Neural cell (in vitro differentiated cells): ENCODE data around the gene ANAPC1. TPM values are rescaled to one million over a fixed set of nuclear protein-coding genes. Genes with fewer than 3 reads are reported as not detected.

Experiments
- H2AFZ ChIP-seq: fragments of 200-600, 300-800 bp; sonication (generic), shearing (Covaris generic); 2 replicates; pipeline ENCODE4 v1.6.0; 2014; ENCODE audit warnings: low read depth, mild to moderate bottlenecking, antibody characterized with exemption, low read length, moderate library complexity
- H3F3A ChIP-seq: fragments of 200-600 bp; shearing (Covaris generic); 2 replicates; pipeline ENCODE4 v1.6.1; 2016; ENCODE audit warnings: mild to moderate bottlenecking, moderate library complexity, mixed read lengths, antibody characterized with exemption, low read length; ENCODE audit not compliant: insufficient read depth, poor library complexity, severe bottlenecking
- H3K27ac ChIP-seq: fragments of 200-600, 300-800 bp; sonication (generic), shearing (Covaris generic); 2 replicates; pipeline ENCODE4 v1.5.1; 2014; ENCODE audit warnings: mild to moderate bottlenecking, low read length, moderate library complexity
- H3K27me3 ChIP-seq: fragments of 300-800, 200-600 bp; sonication (generic), shearing (Covaris generic); 2 replicates; pipeline ENCODE4 v1.6.0; 2014; ENCODE audit warnings: mild to moderate bottlenecking, low read depth, low read length, moderate library complexity; ENCODE audit not compliant: insufficient read depth
- H3K36me3 ChIP-seq: fragments of 300-800, 200-600 bp; sonication (generic), shearing (Covaris generic); 2 replicates; pipeline ENCODE4 v1.5.1; 2014; ENCODE audit warnings: mild to moderate bottlenecking, antibody characterized with exemption, low read length, moderate library complexity; ENCODE audit not compliant: insufficient read depth
- H3K4me2 ChIP-seq: fragments of 300-800, 200-600 bp; sonication (generic), shearing (Covaris generic); 2 replicates; pipeline ENCODE4 v1.6.0; 2014; ENCODE audit warnings: mild to moderate bottlenecking, low read length
- H3K4me3 ChIP-seq: fragments of 300-800, 200-600 bp; sonication (generic), shearing (Covaris generic); 2 replicates; pipeline ENCODE4 v1.5.1; 2014; ENCODE audit warnings: mild to moderate bottlenecking, low read length, moderate library complexity
- H3K79me2 ChIP-seq: fragments of 200-600 bp; shearing (Covaris generic); replicated peaks from 2 replicates; pipeline ENCODE4 v1.6.0; 2014; ENCODE audit warnings: mild to moderate bottlenecking, low read length, moderate library complexity; ENCODE audit not compliant: insufficient read depth
- H3K9ac ChIP-seq: fragments of 300-800, 200-600 bp; sonication (generic), shearing (Covaris generic); 2 replicates; pipeline ENCODE4 v1.6.1; 2016; ENCODE audit warnings: mild to moderate bottlenecking, low read length, mixed read lengths
- H3K9me2 ChIP-seq: fragments of 200-600 bp; shearing (Covaris generic); 2 replicates; pipeline ENCODE4 v1.6.1; 2016; ENCODE audit warnings: mild to moderate bottlenecking, low read length, mixed read lengths; ENCODE audit not compliant: insufficient read depth
- H3K9me3 ChIP-seq: fragments of 200-600, 300-800 bp; sonication (generic), shearing (Covaris generic); 2 replicates; pipeline ENCODE4 v1.6.1; 2016; ENCODE audit warnings: mild to moderate bottlenecking, mixed run types, low read length, moderate library complexity, mixed read lengths
- H4K20me1 ChIP-seq: fragments of 200-600 bp; shearing (Covaris generic); 2 replicates; pipeline ENCODE4 v1.6.1; 2016; ENCODE audit warnings: mild to moderate bottlenecking, mixed run types; ENCODE audit not compliant: insufficient read depth
- CTCF ChIP-seq: fragments of 450-650 bp; IDR thresholded peaks from 2 replicates; pipeline ENCODE4 v1.5.1; 2014; ENCODE audit warnings: antibody characterized with exemption, mild to moderate bottlenecking, moderate library complexity; ENCODE audit not compliant: poor library complexity, severe bottlenecking
- EP300 ChIP-seq: fragments of 450-650 bp; conservative IDR thresholded peaks from 2 replicates; pipeline ENCODE4 v1.6.1; 2014; ENCODE audit warnings: antibody characterized with exemption, mild to moderate bottlenecking, moderate library complexity; ENCODE audit not compliant: poor library complexity, severe bottlenecking
- MXI1 ChIP-seq: fragments of 450-650 bp; conservative IDR thresholded peaks from 2 replicates; pipeline ENCODE4 v1.6.1; 2014; ENCODE audit warnings: antibody characterized with exemption, mild to moderate bottlenecking; ENCODE audit not compliant: poor library complexity, severe bottlenecking
- POLR2AphosphoS5 ChIP-seq: IDR thresholded peaks from 2 replicates; pipeline ENCODE4 v1.6.1; 2012
- RAD21 ChIP-seq: fragments of 450-650 bp; conservative IDR thresholded peaks from 2 replicates; pipeline ENCODE4 v1.6.1; 2014; ENCODE audit warnings: antibody characterized with exemption, mild to moderate bottlenecking, moderate library complexity
- REST ChIP-seq: IDR thresholded peaks from 2 replicates; pipeline ENCODE4 v1.6.1; 2012; ENCODE audit warnings: borderline replicate concordance
- TAF1 ChIP-seq: IDR thresholded peaks from 2 replicates; pipeline ENCODE4 v1.6.1; 2012; ENCODE audit warnings: low read depth
- polyA minus RNA-seq: library from RNA; depleted of rRNA, polyadenylated mRNA; stranded (reverse); fragments of >200 nt; gene quantifications from 2 replicates; pipeline ENCODE4 v1.2.3, GENCODE V29; 2014
- polyA plus RNA-seq: library from polyadenylated mRNA; depleted of rRNA; stranded (reverse); fragments of >200 nt; gene quantifications from 2 replicates; pipeline ENCODE4 v1.2.3, GENCODE V29; 2014

ANAPC1 gene
- 13.8 and 26.5 TPM in 2 replicates for polyA plus RNA-seq
- 49.9 and 71.1 TPM in 2 replicates for polyA minus RNA-seq

- Histone ChIP-seq H3K27ac (peak within 1 kb of the TSS; percentile 74), H3K9me2 (no peaks in the 10 kb centered on the region), H3K4me2 (peak within 1 kb of the TSS; percentile 77), H3F3A (peaks cover 4% of the 10 kb centered on the region), H3K27me3 (no peaks in the 10 kb centered on the region), H3K79me2 (no peaks in the 10 kb centered on the region), H3K9ac (peak within 1 kb of the TSS; percentile 71), H3K9me3 (no peaks in the 10 kb centered on the region), H3K36me3 (no peaks in the 10 kb centered on the region), H4K20me1 (no peaks in the 10 kb centered on the region), H3K4me3 (peak within 1 kb of the TSS; percentile 95), H2AFZ (peak within 1 kb of the TSS; percentile 95)
- TF ChIP-seq REST, result peak; percentile 68
- peak; percentile 100 for TF ChIP-seq MXI1
- TF ChIP-seq POLR2AphosphoS5, result peak; percentile 89
- TF ChIP-seq EP300, result no peak
- TF ChIP-seq RAD21, result no peak
- TF ChIP-seq TAF1, result peak; percentile 87
Measured at GRCh38 chr2:111883661-111884591, at the start of gene ANAPC1. Gene ANAPC1, minus strand, starts transcription at chr2:111884193. Its CDS starts 3,368 bp downstream, at chr2:111880825.

GRCh38 chr2:111932841-111933291, 48.9 kb upstream of the ANAPC1 start:
- no peak for TF ChIP-seq REST
- no peak for TF ChIP-seq CTCF
- TF ChIP-seq EP300, result no peak
- TF ChIP-seq TAF1, result no peak
- no peak for TF ChIP-seq RAD21
- no peak for TF ChIP-seq POLR2AphosphoS5
- Histone ChIP-seq H3K36me3 (no peaks in the 10 kb centered on the region), H3K79me2 (no peaks in the 10 kb centered on the region)

More at GRCh38 chr2:111932841-111933291, 48.9 kb upstream of the ANAPC1 start:
- H3K27ac ChIP-seq, result no peak overlapping the region
- H3K9me2 ChIP-seq, result no peaks in the 10 kb centered on the region
- no peak overlapping the region for H3K4me3 ChIP-seq
- H3K27me3 ChIP-seq, result no peaks in the 10 kb centered on the region
- H3K9me3 ChIP-seq, result no peaks in the 10 kb centered on the region
- H3K4me2 ChIP-seq, result no peak overlapping the region
- H2AFZ ChIP-seq, result no peak overlapping the region
- no peaks in the 10 kb centered on the region for H4K20me1 ChIP-seq
- no peaks in the 10 kb centered on the region for H3F3A ChIP-seq
- no peak overlapping the region for H3K9ac ChIP-seq
